Prostate gland (tissue), 2 donors: ENCODE data around the gene NARS2.

Experiments
- CTCF ChIP-seq, 4 experiments: fragments of 200-600 bp in 2 of 4; fragments of 450-650 bp in 2 of 4; sonication (generic) in 2 of 4; IDR thresholded peaks; 1 replicate in 3 of 4; 2 replicates in 1 of 4; pipeline ENCODE4 v1.5.1; 2016 to 2019; ENCODE audit warnings: antibody characterized with exemption in 4 of 4, mild to moderate bottlenecking in 2 of 4, moderate library complexity in 2 of 4
- POLR2A ChIP-seq: fragments of 450-650 bp; IDR thresholded peaks from one replicate; pipeline ENCODE4 v1.6.1; 2016; ENCODE audit warnings: antibody characterized with exemption, mild to moderate bottlenecking
- POLR2AphosphoS5 ChIP-seq: sonication (generic); formaldehyde crosslinking; IDR thresholded peaks from one replicate; pipeline ENCODE4 v1.6.1; 2017; ENCODE audit warnings: antibody characterized with exemption

GRCh38 chr11:78606667-78607066 lies 32.0 kb upstream of the NARS2 start:
- TF ChIP-seq CTCF (IDR thresholded peaks at IDR 0.05) (no peak), POLR2A (no peak), POLR2AphosphoS5 (no peak)
